OCI-LY3 (cell line): ENCODE results near the gene CETP.

ENCODE experiments used
- CTCF ChIP-seq: fragments of 200-600, 300-600 bp; sonication (generic); IDR thresholded peaks from 2 replicates; pipeline ENCODE4 v1.5.1; 2014; ENCODE audit warnings: antibody characterized with exemption, low read length, low read depth
- EZH2phosphoT487 ChIP-seq: fragments of 200-600 bp; shearing (Covaris generic); IDR thresholded peaks from 2 replicates; pipeline ENCODE4 v1.6.1; 2018; ENCODE audit warnings: antibody characterized with exemption, mixed run types, low read depth

GRCh38 chr16:56997931-56998330 lies 36.2 kb downstream of the CETP start:
- TF ChIP-seq CTCF, result no peak
- no peak for TF ChIP-seq EZH2phosphoT487
